PFSK-1 (cell line): Measurements from ENCODE around the gene SETBP1.

Experiments
- POLR2AphosphoS5 ChIP-seq: IDR thresholded peaks from 2 replicates; pipeline ENCODE4 v1.6.1; 2012; ENCODE audit warnings: low read depth, mild to moderate bottlenecking, control low read depth, low read length, moderate library complexity
- TAF1 ChIP-seq: IDR thresholded peaks from 2 replicates; pipeline ENCODE4 v1.6.1; 2012; ENCODE audit warnings: low read length, control low read depth, borderline replicate concordance; ENCODE audit not compliant: insufficient read depth
- TF ChIP-seq, protein P1 (sequence below), 2 experiments: IDR thresholded peaks; 2 replicates each; pipeline versions ENCODE4 v1.6.1 to v1.8.0; 2011 to 2012; ENCODE audit warnings: low read depth in 2 of 2, low read length in 2 of 2, control low read depth in 1 of 2, inconsistent platforms in 1 of 2, mild to moderate bottlenecking in 1 of 2, moderate library complexity in 1 of 2; ENCODE audit not compliant: insufficient read depth in 1 of 2

DNA sequence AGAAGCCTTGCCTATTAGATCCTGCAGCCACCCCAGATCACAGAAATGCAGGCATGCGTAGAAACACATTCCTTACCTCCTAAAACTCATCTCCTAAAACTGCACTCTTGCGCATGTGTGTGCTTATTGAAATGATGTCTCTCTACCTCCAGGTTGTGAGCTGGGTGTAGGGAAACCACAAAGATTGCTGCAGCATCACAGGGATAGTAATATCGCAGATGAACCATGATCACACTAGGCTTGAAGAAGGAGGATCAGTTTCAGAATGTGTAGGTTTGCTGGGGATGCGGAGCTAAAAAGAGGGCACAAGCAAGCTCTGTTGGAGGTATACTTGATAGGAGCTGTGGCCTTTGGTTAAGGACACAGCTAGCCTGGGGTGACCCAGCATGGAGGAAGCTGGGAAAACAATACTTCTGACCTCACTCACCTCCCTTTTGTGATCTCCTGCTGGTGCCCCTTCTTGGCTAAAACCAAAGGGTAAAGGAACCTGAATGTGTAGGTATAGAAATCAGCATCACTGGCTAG, 118.8 kb downstream of the SETBP1 start:
- TF ChIP-seq POLR2AphosphoS5 (no peak), TAF1 (no peak)
- TF ChIP-seq, protein P1, sequence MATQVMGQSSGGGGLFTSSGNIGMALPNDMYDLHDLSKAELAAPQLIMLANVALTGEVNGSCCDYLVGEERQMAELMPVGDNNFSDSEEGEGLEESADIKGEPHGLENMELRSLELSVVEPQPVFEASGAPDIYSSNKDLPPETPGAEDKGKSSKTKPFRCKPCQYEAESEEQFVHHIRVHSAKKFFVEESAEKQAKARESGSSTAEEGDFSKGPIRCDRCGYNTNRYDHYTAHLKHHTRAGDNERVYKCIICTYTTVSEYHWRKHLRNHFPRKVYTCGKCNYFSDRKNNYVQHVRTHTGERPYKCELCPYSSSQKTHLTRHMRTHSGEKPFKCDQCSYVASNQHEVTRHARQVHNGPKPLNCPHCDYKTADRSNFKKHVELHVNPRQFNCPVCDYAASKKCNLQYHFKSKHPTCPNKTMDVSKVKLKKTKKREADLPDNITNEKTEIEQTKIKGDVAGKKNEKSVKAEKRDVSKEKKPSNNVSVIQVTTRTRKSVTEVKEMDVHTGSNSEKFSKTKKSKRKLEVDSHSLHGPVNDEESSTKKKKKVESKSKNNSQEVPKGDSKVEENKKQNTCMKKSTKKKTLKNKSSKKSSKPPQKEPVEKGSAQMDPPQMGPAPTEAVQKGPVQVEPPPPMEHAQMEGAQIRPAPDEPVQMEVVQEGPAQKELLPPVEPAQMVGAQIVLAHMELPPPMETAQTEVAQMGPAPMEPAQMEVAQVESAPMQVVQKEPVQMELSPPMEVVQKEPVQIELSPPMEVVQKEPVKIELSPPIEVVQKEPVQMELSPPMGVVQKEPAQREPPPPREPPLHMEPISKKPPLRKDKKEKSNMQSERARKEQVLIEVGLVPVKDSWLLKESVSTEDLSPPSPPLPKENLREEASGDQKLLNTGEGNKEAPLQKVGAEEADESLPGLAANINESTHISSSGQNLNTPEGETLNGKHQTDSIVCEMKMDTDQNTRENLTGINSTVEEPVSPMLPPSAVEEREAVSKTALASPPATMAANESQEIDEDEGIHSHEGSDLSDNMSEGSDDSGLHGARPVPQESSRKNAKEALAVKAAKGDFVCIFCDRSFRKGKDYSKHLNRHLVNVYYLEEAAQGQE (IDR thresholded peaks at IDR 0.05; ENCODE audit: insufficient read depth in 1 of 2, low read depth in 2 of 2, low read length in 2 of 2), result no peak
